DMS79 (cell line): ENCODE measurements around the gene TEAD1.

Source experiments
- DNase-seq: peaks from one replicate; lab custom pipeline; 2025; lab: John Stamatoyannopoulos, UW

Gene TEAD1

GRCh38 chr11:12811861-12812260 is 137.6 kb downstream of the TEAD1 start:
- no peak for DNase-seq

GRCh38 chr11:12812849-12813248 is 138.6 kb downstream of the TEAD1 start:
- DNase-seq: no peak

GRCh38 chr11:12813371-12814225 is 139.4 kb downstream of the TEAD1 start:
- DNase-seq: no peak

- no peak for DNase-seq
Measured at GRCh38 chr11:12815129-12815480, 140.9 kb downstream of the TEAD1 start.

- no peak for DNase-seq
Measured at GRCh38 chr11:12815931-12816494, 141.8 kb downstream of the TEAD1 start.

- DNase-seq: no peak
Measured at GRCh38 chr11:12817681-12818332, 143.6 kb downstream of the TEAD1 start.

GRCh38 chr11:12818333-12819015 is 144.3 kb downstream of the TEAD1 start:
- DNase-seq: no peak

- DNase-seq: no peak
Measured at GRCh38 chr11:12822392-12823022, 148.3 kb downstream of the TEAD1 start.

GRCh38 chr11:12824281-12825041 is 150.2 kb downstream of the TEAD1 start:
- no peak for DNase-seq

GRCh38 chr11:12826441-12826840 is 152.2 kb downstream of the TEAD1 start:
- no peak for DNase-seq

GRCh38 chr11:12827369-12827768 is 153.1 kb downstream of the TEAD1 start:
- no peak for DNase-seq

- DNase-seq: peak; percentile 85
Measured at GRCh38 chr11:12827929-12828812, 153.9 kb downstream of the TEAD1 start.

- no peak for DNase-seq
Measured at GRCh38 chr11:12829131-12829530, 154.9 kb downstream of the TEAD1 start.

GRCh38 chr11:12829540-12830314 is 155.5 kb downstream of the TEAD1 start:
- no peak for DNase-seq

- DNase-seq: no peak
Measured at GRCh38 chr11:12831471-12832202, 157.4 kb downstream of the TEAD1 start.

GRCh38 chr11:12832480-12833224 is 158.4 kb downstream of the TEAD1 start:
- peak; percentile 69 for DNase-seq

- no peak for DNase-seq
Measured at GRCh38 chr11:12834166-12834565, 159.9 kb downstream of the TEAD1 start.

- DNase-seq: no peak
Measured at GRCh38 chr11:12834630-12835029, 160.4 kb downstream of the TEAD1 start.
